Middle frontal gyrus (tissue), 1 donor: ENCODE data around the gene GTSE1.

Experiments
- DNase-seq: peaks from one replicate; pipeline ENCODE4 v3.0.0-alpha.2; 2015; ENCODE audit warnings: low spot score; ENCODE audit errors: extremely low spot score

Gene GTSE1

DNA sequence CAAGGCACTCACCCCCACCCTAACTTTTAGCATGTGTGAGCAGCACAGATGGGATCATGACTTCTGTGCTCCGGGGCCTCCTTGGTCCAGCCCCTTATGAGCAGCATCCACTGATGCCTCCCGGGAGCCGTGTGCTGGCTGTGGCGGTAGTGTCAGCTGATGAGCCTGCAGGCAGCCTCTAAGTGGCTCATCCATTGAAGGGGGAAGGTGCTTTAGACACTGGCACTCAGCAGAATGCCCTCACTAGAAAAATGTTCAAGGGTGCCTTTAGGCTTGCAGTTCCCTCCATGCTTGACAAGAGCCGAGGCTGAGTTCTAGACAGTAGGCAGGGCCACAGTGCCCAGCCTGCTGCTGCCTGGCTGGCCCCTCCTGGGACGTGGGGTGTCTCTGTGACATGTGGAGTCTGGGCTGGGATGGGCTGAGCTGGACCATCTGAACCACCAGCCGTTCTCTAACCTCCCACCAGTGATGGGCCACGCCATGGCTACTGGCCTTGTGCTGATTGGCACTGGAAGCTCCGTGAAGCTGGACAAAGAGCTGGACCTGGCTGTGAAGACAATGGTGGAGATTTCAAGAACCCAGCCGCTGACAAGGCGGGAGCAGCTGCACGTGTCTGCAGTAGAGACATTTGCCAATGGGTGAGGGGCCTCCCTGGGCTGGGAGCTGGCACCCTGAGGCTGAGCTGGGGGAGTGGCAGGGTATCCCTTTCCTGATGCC, 23.1 kb upstream of the GTSE1 start:
- DNase-seq = no peak

DNA sequence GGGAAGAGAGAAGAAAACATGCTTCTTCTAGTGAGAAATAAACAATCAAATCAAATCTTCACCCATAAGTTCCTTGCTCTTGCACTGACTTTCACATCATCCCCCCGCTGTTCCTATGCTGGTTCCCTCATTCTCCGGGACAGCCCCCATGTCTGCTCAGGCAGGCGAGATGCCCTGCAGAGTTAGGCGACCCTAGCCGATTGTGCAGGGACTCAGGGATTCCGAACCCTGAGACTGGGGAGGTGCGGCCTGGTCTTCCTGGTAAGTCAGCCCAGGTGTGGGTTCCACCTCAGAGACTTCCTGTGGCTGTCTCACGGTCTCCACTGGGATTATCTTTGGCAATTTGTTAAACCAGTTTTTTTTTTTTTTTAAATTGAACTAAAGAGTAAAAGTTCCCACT, 22.3 kb upstream of the GTSE1 start:
- DNase-seq = no peak

DNA sequence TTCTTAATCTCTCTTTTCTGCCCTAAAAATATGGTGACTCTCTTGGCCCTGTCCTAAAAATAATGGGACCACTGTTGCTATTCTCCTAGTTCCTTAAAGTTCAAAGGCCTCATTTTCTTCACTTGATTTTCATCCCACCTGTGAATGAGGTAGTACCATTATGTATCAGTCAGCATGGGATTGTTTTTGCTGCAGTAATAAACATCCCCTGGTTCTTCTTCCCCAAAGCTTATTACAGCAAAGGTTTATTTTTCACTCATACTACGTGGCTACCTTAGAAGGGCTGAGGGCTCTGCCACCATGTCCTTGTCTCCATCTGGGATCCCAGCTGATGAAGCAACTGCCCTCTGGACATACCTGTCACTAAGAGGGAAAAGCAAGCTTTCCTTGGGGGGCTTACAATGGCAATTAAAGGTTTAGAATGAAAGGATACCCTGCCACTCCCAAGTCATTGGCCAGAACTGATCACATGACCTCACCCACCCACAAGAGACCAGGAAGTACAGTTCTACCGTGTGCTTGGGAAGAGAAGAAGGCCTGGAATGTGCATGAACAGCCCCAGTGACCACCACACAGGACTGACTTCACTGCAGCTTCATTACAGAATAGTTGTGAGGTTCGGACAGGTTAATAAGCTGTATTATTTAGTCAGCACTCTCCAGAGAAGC, 21.1 kb upstream of the GTSE1 start:
- no peak for DNase-seq

DNA sequence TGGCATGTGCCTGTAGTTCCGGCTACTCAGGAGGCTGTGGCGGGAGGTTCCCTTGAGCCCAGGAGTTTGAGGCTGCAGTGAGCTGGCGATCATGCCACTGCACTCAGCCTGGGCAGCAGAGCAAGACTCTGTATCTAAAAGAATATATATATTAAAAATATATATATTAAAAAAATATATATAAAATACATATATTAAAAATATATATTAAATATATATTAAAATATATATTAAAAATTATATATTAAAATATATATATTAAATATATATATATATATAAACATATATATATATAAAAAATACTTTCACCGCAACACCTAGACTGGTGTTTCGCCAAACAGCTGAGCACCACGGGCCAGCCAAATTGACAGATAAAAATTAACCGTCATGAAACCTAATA, 20.1 kb upstream of the GTSE1 start:
- DNase-seq = no peak

DNA sequence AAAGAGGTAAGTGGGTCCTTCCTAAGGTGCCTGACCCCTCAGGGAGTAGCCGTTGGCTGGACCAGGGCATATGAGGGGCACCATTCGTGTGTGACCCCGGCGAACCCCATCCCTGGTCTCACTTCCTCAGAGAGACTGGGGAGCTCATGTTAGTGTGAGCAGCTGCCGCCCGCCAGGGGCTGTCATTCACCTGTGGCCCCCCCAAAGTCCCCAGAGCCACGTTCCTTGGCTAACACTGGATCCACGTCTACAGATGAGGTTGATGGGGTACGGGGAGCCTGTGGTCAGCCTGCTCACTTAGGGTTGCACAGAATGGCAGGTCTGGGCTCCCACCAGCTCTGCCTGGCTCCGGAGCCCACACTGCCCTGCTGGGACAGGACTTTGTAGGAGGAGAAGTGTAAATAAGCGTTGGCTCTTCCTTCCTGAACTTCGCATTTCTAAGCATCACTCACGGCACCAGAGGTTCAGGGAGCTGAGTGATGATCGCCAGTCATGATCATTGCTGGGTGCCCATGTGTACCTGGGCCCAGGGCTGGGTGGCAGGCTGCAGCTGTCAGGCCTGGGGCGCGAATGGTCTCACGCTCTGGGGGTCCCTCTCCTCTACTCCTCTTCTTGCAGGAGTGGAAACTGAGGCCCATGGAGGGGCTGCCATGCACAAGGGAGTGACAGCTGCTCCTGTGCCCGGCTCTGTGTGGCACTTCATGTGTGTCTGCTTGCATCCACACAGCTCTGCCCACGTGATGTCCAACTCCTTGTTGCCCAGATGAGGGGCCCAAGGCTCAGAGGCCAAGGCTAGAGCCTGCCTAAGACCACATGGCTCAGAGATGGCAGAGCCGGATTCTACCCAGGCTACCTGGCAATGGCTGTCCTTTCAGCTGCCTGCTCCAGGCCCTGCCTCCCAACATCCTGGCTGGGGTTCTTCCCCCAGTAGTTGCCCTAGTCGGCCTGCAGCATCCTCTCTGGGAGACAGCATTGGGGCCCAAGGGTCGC, 17.7 kb upstream of the GTSE1 start:
- no peak for DNase-seq

DNA sequence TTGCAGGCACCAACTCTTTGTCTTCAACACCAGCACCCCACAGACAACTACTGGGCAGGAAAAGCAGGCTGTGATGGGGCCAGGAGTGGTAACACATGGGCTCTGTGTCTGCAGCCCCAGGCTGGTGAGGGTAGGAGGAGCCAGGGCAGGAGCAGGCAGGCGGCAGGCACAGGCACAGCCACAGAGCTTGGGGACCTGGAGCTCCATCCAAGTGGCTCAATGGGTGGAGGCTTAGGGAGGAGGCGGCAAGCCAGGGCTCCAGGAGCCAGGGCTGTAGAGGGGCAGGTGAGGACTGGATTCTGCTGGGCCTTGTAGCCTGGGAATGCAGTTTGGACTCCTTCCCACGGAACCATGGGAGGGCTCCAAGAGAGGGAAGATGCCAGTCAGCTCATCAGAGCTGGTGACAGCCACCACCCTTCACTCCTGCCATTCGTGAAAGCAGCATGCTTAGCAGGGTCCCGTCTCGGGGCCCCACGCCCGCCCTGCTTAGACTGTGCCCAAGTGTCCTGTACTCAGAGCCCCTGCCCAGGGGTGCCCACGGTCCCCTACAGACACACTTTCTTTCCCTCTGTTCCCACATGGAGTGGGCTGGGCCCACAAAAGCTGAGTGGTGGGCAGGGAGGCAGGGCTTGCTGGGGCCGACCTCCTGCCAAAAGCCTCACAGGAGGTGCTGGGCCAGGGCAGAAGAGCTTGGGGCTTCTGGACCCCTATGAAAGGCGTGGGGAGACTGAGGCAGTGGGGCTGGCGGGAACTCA, 16.4 kb upstream of the GTSE1 start:
- no peak for DNase-seq

DNA sequence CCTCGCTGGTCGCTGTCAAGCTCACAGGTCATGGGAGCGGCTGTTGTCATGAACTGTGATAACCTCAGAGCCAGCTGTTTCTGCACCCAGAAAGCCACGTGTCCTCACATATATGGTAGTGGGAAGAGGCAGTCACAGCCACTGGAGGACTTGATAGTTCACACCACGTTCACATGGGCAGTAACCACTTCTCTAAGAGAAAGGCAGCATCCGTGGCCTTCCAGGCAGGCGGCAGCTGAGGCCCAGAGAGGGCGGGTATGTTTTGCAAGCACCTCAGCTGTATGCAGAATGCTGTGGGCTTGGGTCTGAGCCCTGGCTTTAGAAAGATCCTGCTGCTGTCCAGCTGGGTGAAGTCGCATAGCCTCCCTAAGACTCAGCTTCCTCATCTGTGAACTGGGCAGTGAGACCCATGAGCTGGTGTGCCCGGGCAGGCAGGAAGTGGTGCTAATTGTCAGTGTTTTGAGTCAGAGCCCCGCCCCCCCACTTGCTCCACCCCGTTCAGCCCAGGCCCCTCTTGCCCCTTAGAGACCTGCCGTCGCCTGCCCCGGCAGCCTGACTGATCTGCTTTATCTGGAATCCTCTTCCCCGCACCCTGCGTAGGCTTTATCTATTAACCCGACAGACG, 15.6 kb upstream of the GTSE1 start:
- no peak for DNase-seq

DNA sequence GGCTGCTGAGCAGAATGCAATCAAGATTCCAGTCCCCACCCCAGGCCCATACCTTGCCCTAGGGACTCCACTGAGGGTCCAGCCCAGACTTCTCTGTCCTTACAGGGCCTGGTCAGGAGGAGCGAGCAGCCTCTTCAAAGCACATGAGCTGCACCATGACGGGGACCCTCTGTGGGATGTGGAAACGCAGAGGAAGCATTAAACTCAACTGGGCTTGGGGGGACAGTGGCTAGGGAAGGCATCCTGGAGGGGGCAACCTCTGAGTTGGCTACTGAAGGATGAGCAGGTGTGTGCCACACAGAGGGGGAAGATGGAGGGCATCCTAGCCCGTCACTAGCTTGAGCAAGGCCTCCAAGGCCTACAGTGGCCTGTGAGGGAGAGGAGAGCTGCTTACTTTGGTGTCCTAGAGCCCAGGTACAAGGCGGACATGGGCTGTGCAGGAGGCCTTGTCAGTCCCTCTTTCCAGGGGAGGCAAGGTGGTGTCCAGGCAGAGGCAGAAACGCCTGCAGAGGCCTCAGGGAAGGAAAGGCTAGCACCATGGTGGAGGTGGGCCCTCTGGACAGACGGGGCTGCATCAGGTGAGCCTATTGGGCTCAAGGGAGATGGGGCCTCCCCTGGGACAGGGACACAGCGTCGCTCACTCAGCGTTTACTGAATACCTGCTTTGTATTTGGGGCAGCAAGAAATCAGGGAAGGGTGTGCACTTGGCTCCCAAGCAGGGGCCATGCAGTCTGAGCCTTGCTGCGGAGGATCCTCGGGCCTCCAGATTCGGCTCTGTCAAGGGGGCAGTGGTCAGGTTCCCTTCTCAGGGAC, 14.6 kb upstream of the GTSE1 start:
- no peak for DNase-seq

DNA sequence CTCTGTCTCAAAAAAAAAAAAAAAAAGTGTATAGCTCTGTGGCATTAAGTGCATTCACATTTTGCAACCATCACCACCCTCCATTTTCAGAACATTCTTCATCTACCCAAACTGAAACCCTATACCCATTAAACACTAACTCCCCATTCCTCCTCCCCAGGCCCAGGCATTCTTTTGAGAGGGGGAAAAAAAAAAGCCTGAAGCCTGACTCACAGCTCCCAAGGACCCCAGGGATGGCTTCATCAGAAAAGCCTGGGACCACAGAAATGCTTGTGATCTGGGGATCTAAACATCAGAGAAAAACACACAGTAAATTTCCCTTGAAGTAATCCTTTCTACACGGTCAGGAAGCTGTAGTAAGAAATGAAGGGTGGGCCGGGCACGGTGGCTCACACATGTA, 10.7 kb upstream of the GTSE1 start:
- no peak for DNase-seq

DNA sequence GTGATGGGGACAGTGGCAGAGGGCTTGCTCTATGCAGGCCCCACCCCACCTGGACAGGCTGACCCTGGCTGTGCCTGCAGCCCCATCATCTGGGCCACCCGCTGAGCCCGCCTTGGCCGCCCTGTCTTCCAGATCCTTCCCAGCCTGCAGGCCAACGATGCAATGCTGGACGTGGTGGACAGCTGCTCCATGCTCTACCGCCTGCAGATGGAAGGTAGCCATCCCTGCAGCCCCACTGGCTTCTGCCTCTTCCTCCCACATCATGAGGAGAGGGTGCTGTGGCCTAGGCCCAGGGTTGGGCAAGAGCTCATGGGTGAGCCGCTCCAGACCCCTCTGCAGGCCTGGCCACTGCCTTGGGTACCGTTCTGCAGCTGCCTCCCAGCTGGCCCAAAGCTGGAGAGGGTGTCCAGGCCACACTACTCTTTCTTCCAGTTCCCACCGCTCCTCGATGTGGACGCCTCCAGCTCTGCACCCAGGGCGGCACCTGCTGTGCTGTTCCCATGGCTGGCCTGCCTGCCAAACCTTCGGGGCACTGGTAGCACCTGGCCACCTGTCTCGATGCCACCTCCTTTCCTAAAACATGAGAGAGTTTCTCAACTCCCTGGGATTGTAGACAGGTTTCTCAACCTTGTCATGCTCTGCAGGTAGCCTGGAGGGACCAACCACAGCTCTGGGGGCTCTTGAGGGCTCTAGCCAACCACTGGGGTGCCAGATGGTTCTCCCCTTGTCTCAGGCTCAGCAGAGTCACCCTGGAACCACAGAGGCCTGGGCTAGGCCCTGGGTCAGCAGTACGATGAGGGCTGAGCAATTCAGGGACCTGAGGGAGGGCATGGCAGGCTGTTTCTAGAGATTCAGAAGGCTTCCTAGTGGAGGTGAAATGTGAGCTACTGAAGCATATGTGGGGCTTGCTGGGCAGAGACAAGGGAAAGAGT, 9.5 kb upstream of the GTSE1 start:
- no peak for DNase-seq

DNA sequence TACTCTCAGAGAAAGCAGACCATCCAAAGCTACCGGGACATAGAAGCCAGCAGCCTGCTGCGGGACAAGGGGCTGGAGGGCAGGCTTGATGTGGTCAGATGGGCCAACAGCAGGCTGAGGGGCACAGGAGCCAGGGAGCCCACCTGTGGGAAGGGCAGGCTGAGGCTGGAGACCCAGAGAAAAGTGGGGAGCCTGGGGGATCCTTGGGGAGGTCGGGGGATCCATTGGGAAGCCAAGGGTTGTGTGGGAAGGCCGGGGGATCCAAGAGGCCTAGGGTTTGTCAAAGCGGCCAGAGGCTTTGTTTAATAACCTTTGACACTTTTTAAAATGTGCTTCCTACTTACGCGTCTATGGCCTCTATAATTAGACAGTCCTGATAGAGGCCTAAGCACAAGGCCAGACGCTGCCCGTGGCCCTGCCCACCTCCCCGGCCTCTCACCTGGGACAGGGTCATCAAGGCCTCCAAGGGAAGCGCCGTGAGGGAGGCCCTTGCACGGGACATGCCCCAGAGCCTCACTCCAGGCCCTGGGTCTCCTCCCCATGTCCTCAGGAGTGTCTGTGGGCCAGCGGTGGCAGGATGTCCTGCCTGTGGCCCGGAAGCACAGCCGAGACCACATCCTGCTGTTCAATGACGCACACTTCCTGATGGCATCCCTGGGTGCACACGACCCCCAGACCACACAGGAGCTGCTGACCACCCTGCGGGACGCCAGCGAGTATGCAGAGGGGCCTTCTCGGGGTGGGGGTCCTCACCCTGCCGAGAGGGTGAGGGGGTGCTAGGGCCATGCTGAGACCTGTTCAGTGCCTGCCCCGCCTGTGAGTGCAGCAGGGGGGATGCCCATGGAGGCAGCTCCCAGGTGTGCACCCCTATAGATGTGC, 8.6 kb upstream of the GTSE1 start:
- no peak for DNase-seq

DNA sequence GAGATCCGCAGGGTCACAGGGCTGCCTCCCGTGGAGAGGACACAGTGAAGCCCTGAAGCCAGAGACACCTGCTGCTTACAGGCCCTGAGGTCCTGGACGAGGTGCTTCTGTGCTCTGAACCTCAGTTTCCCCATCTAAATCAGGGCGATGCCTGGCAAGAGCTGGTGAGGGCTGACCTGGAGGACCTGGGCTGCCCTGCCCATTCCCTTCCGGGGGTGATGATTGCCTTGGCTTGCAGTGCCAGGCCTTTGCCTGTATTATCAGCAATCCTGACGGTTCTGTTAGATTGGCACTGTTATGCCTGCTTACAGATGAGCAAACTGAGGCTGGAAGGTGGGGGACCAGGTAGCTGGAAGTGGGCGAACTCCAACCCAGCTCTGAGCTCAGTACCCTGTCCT, 7.8 kb upstream of the GTSE1 start:
- DNase-seq = no peak

DNA sequence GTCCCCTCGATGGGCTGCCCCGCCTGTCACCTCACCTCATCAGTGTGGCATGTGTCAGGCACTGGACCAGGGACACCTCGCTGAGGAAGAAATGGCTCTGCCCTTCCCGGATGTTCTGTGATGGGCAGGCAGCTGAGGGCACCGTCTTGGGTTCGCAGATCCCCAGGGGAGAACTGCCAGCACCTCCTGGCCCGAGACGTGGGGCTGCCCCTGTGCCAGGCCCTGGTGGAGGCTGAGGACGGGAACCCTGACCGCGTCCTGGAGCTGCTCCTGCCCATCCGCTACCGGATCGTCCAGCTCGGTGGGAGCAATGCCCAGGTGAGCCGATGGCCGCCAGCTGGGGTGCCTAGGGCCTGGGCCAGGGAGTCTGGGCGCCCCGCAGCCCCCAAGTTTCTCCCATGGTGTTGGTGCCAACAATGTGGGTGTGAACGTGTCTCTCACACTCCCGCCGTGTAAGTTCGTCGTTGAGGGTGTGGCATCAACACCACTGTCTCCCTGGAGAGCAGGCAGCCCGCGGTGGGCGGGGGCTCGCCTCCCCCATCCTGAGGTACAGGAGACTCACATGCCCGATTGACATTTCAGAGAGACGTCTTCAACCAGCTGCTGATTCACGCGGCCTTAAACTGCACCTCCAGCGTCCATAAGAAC, 7.3 kb upstream of the GTSE1 start:
- DNase-seq = no peak

DNA sequence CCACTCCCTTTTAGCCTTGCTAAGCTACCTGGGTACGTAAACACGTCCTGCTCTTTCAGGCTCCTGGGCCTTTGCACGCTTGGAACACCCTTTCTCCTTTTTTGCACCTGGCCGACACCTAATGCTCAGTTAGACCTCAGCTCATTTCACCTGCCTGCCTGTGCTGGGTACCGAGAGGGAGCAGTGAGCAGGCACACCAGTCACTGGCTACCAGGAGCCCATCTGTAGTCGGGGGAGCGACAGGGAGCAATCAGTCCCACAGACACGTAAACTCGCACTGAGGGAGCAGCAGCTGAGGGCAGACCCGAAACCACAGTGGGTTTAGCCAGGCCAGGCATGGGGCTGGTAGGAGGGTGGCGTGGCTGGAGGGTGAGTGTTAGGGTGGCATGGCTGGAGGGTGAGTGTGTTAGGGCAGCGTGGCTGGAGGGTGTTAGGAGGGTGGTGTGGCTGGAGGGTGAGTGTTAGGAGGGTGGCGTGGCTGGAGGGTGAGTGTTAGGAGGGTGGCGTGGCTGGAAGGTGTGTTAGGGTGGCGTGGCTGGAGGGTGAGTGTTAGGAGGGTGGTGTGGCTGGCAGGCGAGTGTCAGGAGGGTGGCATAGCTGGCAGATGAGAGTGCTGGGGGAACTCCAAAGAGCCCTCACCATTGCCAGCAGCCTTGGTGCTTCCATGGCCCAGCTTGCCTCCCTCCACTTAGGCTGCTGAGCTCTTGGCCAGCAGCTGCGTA, 6.4 kb upstream of the GTSE1 start:
- no peak for DNase-seq

DNA sequence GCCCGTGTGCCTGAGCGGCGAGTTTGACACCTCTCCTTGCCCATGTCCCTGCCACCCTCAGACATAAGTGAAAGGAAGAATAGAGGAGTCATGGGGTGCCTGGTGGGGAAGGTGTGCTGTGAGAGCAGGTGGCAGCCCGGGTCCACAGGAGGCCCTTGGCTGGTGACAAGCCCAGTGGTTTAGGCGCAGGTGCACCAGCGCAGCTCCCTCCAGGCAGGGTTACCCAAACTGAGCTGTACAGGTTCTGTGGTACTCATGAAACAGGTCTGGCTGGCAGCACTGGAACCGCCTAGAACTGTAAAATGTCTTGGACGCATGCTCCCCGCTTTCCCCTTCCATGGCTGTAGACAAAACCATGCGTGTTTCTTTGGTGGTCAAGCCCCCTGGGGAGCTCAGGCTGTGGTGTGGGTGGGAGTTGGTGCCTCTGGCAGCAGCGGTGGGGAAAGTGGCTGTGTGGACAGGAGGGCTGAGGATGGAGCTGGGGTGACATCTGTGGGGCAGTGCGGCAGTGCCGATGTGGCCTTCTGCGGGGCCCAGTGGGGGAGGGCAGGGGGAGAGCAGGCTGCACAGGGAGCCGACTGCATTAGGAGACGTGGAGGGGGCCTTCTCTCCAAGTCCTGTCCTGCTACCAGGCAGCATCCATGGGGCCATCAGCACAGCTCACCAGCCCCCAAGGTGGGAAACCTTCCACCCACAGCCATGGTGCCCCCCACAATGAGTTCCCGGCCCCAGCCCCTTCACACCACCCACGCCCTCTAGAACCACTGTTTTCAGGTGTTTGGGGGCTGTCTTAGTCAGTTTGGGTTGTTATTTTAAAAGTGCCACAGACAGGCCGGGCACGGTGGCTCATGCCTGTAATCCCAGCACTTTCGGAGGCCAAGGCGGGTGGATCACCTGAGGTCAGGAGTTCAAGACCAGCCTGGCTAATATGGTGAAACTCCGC, 5.6 kb upstream of the GTSE1 start:
- no peak for DNase-seq

DNA sequence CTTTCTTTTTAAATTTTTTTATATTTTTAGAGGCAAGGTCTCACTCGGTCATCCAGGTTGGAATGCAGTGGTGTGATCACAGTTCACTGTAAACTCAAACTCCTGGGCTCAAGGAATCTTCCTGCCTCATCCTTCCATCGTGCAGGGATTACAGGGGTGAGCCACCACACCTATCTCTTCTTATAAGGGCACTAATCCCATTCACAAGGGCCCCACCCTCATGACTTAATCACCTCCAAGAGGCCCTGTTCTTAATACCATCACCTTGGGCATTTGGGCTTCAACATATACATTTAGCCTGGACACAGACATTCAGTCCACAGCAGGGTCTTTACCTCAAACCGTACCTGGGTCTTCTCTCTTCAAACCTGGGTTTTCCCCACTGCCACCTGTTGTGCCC, 4.5 kb upstream of the GTSE1 start:
- DNase-seq = no peak
